AG10803 (cell line): ENCODE results near the gene STBD1.
A peak's percentile ranks its signal among the peaks of the same experiment; 100 is the strongest.

Source experiments
- DNase-seq: peaks from one replicate; pipeline ENCODE4 v3.0.0; 2010; ENCODE audit warnings: low read depth
- H3K4me3 ChIP-seq: 2 replicates; pipeline ENCODE4 v1.5.1; 2011; ENCODE audit warnings: mild to moderate bottlenecking, low read length, control low read depth
- CTCF ChIP-seq: conservative IDR thresholded peaks from 2 replicates; pipeline ENCODE4 v1.5.1; 2011; ENCODE audit warnings: mild to moderate bottlenecking, low read length, control low read depth, inconsistent platforms

The STBD1 gene

GRCh38 chr4:76302826-76303438 lies 3.6 kb upstream of the STBD1 start:
- TF ChIP-seq CTCF = no peak
- DNase-seq = no peak
- H3K4me3 ChIP-seq = no peak overlapping the region

GRCh38 chr4:76305033-76305687 lies 1.4 kb upstream of the STBD1 start:
- H3K4me3 ChIP-seq = peak overlapping the region; percentile 88
- TF ChIP-seq CTCF = no peak
- DNase-seq = no peak

- peak; percentile 57 for DNase-seq
- TF ChIP-seq CTCF = peak; percentile 48
- peak overlapping the region; percentile 88 for H3K4me3 ChIP-seq
Measured at GRCh38 chr4:76306882-76307659, 538 bp downstream of the STBD1 start.

- no peak for TF ChIP-seq CTCF
- peak overlapping the region; percentile 88 for H3K4me3 ChIP-seq
Measured at GRCh38 chr4:76307660-76308014, 1.1 kb downstream of the STBD1 start.

GRCh38 chr4:76308548-76308947 lies 2.0 kb downstream of the STBD1 start:
- no peak for TF ChIP-seq CTCF
- DNase-seq = no peak
- no peak overlapping the region for H3K4me3 ChIP-seq

More at GRCh38 chr4:76307660-76308014, 1.1 kb downstream of the STBD1 start:
- DNase-seq = no peak

- TF ChIP-seq CTCF = no peak
- no peak for DNase-seq
- H3K4me3 ChIP-seq = no peak overlapping the region
Measured at GRCh38 chr4:76309939-76310550, 3.5 kb downstream of the STBD1 start.
